B cell (primary cell): ENCODE data around the gene DIP2A.

Experiments
- EZH2 ChIP-seq: IDR thresholded peaks from 2 replicates; pipeline ENCODE4 v1.6.1; 2012; ENCODE audit warnings: borderline replicate concordance, low read depth, mild to moderate bottlenecking, moderate library complexity, low read length; ENCODE audit not compliant: insufficient read depth, poor library complexity, severe bottlenecking
- TF ChIP-seq, protein P1 (sequence below): fragments of 200-600 bp; IDR thresholded peaks from one replicate; pipeline ENCODE4 v1.8.0; 2022; ENCODE audit warnings: antibody characterized with exemption, mild to moderate bottlenecking

DNA sequence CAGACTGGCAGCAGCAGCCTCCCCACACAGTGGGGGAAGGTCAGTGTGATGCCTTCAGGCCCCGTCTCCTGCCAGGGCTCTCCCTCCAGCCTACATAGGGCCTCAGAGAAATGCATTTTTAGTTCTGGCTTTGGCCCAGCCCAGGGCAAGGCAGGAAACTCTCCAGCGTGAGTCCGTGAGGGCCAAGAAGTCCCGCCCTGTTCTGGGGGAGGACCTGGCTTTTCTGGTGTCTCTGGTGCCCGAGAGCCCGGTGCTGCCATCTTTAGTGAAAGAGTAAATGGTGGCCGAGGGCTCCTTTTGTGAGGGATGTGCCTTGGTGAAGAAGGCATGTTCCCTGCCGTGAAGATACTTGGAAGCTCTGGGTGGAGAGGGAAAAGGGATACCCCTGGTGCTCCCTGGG, 14.8 kb upstream of the DIP2A start:
- TF ChIP-seq EZH2 = no peak
- TF ChIP-seq, protein P1, sequence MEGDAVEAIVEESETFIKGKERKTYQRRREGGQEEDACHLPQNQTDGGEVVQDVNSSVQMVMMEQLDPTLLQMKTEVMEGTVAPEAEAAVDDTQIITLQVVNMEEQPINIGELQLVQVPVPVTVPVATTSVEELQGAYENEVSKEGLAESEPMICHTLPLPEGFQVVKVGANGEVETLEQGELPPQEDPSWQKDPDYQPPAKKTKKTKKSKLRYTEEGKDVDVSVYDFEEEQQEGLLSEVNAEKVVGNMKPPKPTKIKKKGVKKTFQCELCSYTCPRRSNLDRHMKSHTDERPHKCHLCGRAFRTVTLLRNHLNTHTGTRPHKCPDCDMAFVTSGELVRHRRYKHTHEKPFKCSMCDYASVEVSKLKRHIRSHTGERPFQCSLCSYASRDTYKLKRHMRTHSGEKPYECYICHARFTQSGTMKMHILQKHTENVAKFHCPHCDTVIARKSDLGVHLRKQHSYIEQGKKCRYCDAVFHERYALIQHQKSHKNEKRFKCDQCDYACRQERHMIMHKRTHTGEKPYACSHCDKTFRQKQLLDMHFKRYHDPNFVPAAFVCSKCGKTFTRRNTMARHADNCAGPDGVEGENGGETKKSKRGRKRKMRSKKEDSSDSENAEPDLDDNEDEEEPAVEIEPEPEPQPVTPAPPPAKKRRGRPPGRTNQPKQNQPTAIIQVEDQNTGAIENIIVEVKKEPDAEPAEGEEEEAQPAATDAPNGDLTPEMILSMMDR = no peak
